ENCODE measurements around the gene LIPT1. TPM values are rescaled to one million over a fixed set of nuclear protein-coding genes. Genes with fewer than 3 reads are reported as not detected.
"Not testable (repeated sequence)": the region's sequence is repeated elsewhere in the genome, so short reads cannot be mapped to it uniquely, and the experiment has no call there.

LIPT1 gene
- total RNA-seq, 1 donor = 9.8 TPM

- Histone ChIP-seq H4K20me1 (ENCODE audit: insufficient read depth, low read length) (no peaks in the 10 kb centered on the region), H3K36me3 (ENCODE audit: insufficient read depth, low read length) (no peaks in the 10 kb centered on the region), H3K9me3 (ENCODE audit: low read depth, low read length) (no peaks in the 10 kb centered on the region), H3K27ac (ENCODE audit: low read depth, low read length) (no peak overlapping the region), H3K4me1 (ENCODE audit: insufficient read depth, low read length) (no peaks in the 10 kb centered on the region), H3K4me3 (ENCODE audit: insufficient read depth, low read length) (no peak overlapping the region), H3K27me3 (ENCODE audit: insufficient read depth, low read length) (no peaks in the 10 kb centered on the region), H3K79me2 (ENCODE audit: insufficient read depth, low read length) (no peaks in the 10 kb centered on the region), H2AFZ (ENCODE audit: low read length) (no peak overlapping the region), H3K4me2 (ENCODE audit: insufficient read depth, low read length) (no peak overlapping the region)
- no peak for TF ChIP-seq CTCF (IDR thresholded peaks at IDR 0.05; ENCODE audit: extremely low read depth, low read depth, low read length)
- no peak for DNase-seq (ENCODE audit: insufficient read length, low spot score, missing footprints)
Observed at GRCh38 chr2:99112617-99113016, 42.1 kb upstream of the LIPT1 start.

DNA sequence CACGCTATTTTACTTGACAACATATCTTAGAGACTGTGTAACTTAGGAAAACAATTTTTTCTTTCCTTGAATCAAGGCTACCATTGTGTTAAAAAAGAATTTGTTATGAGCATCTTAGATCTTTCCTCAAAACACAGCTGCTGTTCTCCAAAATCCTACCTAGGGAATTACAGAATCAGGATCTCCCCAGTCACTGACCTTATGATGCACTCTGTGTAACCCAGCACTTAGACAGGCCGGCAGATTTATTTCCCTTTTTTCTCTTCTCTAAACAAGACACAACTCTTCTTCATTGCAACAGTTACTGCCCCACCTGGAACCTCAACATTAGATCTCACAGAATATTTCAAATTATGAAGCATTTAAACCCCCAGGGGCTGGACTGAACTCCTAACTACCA, 26.8 kb upstream of the LIPT1 start:
- no peak for DNase-seq (ENCODE audit: insufficient read length, low spot score, missing footprints)

DNA sequence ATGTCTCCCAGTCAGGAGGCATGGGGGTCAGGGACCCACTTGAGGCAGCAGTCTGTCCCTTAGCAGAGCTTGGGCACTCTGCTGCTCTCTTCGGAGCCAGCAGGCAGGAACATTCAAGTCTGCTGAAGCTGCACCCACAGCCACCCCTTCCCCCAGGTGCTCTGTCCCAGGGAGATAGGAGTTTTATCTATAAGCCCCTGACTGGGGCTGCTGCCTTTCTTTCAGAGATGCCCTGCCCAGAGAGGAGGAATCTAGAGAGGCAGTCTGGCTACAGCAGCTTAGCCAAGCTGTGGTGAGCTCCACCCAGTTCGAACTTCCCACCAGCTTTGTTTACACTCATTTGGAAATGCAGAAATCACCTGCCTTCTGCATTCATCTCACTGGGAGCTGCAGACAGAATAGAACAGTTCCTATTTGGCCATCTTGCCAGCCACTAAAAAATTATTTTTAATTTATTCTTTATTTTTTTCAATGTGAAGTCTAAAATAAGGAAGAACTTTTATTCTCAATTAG, 19.7 kb upstream of the LIPT1 start:
- H3K4me1 ChIP-seq (ENCODE audit: insufficient read depth, low read length); H3K79me2 ChIP-seq (ENCODE audit: insufficient read depth, low read length); H3K4me2 ChIP-seq (ENCODE audit: insufficient read depth, low read length); H3K27ac ChIP-seq (ENCODE audit: low read depth, low read length); H2AFZ ChIP-seq (ENCODE audit: low read length); DNase-seq (ENCODE audit: insufficient read length, low spot score, missing footprints); H4K20me1 ChIP-seq (ENCODE audit: insufficient read depth, low read length); H3K4me3 ChIP-seq (ENCODE audit: insufficient read depth, low read length); H3K9me3 ChIP-seq (ENCODE audit: low read depth, low read length); H3K36me3 ChIP-seq (ENCODE audit: insufficient read depth, low read length): not testable (repeated sequence)
- H3K27me3 ChIP-seq (ENCODE audit: insufficient read depth, low read length) = peaks cover 11% of the 10 kb centered on the region

More for the DNA sequence above, 26.8 kb upstream of the LIPT1 start:
- Histone ChIP-seq H3K4me1 (ENCODE audit: insufficient read depth, low read length) (no peaks in the 10 kb centered on the region), H3K27ac (ENCODE audit: low read depth, low read length) (no peak overlapping the region), H4K20me1 (ENCODE audit: insufficient read depth, low read length) (no peaks in the 10 kb centered on the region), H2AFZ (ENCODE audit: low read length) (no peak overlapping the region), H3K4me2 (ENCODE audit: insufficient read depth, low read length) (no peak overlapping the region), H3K9me3 (ENCODE audit: low read depth, low read length) (no peaks in the 10 kb centered on the region), H3K4me3 (ENCODE audit: insufficient read depth, low read length) (no peak overlapping the region), H3K27me3 (ENCODE audit: insufficient read depth, low read length) (no peaks in the 10 kb centered on the region), H3K79me2 (ENCODE audit: insufficient read depth, low read length) (no peaks in the 10 kb centered on the region), H3K36me3 (ENCODE audit: insufficient read depth, low read length) (no peaks in the 10 kb centered on the region)
- TF ChIP-seq CTCF (IDR thresholded peaks at IDR 0.05; ENCODE audit: extremely low read depth, low read depth, low read length) = no peak

DNA sequence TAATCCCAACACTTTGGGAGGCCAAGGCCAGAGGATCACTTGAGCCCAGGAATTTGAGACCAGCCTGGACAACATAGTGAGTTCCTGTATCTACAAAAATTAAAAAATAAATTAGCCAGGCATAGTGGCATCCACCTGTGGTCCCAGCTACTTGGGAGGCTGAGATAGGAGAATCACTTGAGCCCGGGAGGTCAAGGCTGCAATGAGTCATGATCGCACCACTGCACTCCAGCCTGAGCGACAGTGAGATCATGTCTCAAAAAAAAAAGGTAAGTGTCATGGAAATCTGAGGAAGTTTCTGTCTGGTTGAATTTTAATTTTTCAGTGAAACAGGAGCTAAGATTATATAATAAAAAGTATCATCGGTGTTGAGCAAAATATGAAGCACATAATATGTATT, 15.8 kb upstream of the LIPT1 start:
- Histone ChIP-seq H2AFZ (ENCODE audit: low read length) (no peak overlapping the region), H3K4me1 (ENCODE audit: insufficient read depth, low read length) (peaks cover 10% of the 10 kb centered on the region), H3K4me3 (ENCODE audit: insufficient read depth, low read length) (no peak overlapping the region), H3K4me2 (ENCODE audit: insufficient read depth, low read length) (no peak overlapping the region), H3K79me2 (ENCODE audit: insufficient read depth, low read length) (no peaks in the 10 kb centered on the region), H3K9me3 (ENCODE audit: low read depth, low read length) (no peaks in the 10 kb centered on the region), H3K27ac (ENCODE audit: low read depth, low read length) (no peak overlapping the region), H4K20me1 (ENCODE audit: insufficient read depth, low read length) (no peaks in the 10 kb centered on the region), H3K36me3 (ENCODE audit: insufficient read depth, low read length) (no peaks in the 10 kb centered on the region), H3K27me3 (ENCODE audit: insufficient read depth, low read length) (peaks cover 14% of the 10 kb centered on the region)
- TF ChIP-seq CTCF (IDR thresholded peaks at IDR 0.05; ENCODE audit: extremely low read depth, low read depth, low read length) = no peak
- DNase-seq (ENCODE audit: insufficient read length, low spot score, missing footprints) = no peak
